HG02943 (cell line): ENCODE data around the gene IGSF22.

ENCODE experiments used
- ATAC-seq: cut with Tn5 transposase; IDR thresholded peaks from one replicate; pipeline ENCODE4 v1.9.1; 2021; ENCODE audit warnings: mild to moderate bottlenecking, low read depth, moderate library complexity; ENCODE audit not compliant: unreplicated experiment

IGSF22 gene

DNA sequence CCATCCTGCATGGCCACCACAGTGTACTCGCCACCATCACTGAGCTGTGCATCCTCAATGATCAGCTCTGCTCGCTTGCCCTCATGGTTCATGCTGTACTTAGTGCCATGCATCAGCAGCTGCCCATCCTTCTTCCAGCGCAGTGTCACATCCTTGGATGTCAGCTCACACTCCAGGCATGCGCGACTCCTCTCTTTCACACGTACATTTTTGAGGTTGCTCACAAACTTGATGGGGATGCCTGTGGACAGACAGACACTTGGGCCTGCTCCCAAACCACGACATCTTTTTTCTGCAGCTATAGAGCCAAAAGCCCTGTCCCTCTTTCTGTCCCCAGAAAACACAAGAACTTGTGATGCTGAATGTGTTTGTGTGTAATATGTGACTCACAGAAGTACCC, 10.5 kb downstream of the IGSF22 start:
- no peak for ATAC-seq

DNA sequence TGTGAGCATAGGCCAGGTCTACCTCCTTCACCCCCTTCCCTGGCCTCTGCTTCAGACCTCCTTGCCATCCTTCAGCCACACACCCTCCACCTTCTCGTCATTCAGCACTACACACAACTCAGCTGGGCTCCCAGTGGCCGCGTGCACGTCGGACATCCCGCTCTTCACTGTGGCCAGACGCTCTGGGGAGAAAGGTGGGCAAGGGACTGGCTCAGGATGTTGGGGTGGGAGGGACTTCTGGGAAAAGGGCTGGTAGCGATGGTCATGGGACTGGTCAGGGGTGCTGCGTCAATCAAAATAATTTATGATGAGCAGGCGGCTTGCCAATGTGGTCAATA, 11.6 kb downstream of the IGSF22 start:
- ATAC-seq, result no peak

DNA sequence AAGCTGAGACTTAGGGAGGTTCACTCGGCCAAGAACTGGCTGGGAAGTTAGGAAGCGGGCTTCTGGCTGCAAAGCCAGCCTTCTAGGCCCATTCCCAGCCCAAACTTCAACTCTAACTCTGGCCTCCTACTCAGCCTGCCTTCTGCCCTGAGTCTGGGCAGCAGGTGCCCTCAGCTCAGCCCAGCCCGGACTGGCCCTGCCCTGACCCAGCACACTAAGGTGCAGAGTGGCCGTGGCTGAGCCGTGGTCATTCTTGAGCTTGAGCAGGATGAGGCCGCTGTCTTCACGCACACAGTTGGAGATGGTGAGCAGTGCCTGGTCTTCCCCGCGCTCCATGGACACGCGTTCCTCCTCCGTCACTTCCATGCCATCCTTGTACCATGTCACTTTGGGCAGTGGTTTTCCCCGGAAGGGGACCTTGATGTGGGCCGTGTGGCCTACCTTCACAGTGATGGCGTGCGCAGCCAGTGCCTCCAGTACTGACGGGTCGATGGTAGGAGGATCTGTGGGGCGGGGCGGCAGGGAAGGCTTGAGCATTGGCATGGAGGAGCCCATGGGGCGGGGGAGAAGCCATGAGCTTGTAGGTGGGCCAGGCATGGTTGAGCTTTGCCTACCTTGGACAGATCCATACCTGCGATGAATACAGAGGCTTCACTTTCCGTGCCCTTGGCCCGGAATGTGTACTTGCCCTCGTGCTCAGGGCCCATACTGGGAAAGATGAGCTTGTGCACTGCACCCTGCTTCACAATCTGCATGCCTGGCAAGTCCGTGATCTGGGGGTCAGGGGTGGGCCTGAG, 12.1 kb downstream of the IGSF22 start:
- no peak for ATAC-seq

DNA sequence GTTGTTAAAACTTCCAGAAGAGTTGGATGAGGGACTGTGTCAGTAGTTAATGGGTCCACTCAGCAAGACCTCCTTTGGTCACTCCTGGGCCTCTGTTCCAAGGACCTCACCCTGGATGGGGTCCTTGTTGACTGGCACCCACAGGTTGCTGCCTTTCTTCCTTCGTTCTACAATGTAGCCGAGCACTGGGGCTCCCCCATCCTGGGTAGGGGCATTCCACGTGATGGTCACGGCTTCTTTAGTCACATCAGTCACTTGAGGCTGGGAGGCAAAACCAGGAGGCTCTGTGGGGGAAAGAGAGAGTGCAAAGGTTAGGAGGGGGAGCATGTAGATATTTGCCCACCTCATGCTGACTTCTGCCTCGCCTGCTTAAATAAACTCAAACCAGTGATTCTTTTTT, 15.4 kb downstream of the IGSF22 start:
- ATAC-seq, result no peak

DNA sequence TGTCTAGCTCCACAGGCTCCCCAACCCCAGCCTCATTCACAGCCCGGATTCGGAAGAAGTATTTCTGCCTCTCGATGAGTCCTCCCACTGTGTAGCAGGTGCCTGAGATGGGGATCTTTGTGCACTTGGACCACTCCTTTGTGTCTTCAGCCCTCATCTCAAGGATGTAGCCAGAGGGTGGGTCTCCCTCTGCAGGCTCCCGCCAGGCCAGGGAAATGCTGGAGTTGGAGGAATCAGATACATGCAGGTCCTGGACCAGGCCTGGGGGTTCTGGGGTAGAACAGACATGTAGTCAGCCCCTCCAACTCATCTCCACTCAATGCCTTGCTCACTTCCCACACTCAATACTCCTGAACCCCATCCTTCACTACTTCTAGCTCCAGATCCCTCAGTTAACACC, 16.6 kb downstream of the IGSF22 start:
- no peak for ATAC-seq

DNA sequence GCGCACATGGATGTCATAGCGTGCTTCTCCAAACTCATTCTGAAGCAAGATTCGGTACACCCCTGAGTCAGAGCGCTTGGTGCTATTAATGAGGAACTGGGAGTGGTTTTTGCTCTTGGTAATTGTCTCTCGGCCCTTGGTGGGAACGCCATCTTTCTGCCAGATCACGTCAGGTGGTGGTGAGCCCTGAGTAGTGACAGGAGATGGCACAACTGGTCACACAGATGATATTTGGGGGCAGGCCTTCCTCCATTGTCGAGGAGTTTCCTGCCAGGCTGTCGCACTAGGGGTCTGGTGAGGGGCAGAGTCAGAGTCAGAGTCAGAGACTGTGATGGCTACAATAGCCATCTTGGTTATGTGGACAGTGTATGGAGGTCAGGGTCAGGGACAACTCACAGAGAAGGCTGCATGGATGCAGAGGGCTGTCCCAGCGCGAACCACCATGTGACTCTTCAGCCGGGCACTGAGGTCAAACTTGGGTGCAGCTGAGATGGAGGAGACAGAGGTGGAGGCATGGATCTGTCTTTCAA, 18.1 kb downstream of the IGSF22 start:
- no peak for ATAC-seq

DNA sequence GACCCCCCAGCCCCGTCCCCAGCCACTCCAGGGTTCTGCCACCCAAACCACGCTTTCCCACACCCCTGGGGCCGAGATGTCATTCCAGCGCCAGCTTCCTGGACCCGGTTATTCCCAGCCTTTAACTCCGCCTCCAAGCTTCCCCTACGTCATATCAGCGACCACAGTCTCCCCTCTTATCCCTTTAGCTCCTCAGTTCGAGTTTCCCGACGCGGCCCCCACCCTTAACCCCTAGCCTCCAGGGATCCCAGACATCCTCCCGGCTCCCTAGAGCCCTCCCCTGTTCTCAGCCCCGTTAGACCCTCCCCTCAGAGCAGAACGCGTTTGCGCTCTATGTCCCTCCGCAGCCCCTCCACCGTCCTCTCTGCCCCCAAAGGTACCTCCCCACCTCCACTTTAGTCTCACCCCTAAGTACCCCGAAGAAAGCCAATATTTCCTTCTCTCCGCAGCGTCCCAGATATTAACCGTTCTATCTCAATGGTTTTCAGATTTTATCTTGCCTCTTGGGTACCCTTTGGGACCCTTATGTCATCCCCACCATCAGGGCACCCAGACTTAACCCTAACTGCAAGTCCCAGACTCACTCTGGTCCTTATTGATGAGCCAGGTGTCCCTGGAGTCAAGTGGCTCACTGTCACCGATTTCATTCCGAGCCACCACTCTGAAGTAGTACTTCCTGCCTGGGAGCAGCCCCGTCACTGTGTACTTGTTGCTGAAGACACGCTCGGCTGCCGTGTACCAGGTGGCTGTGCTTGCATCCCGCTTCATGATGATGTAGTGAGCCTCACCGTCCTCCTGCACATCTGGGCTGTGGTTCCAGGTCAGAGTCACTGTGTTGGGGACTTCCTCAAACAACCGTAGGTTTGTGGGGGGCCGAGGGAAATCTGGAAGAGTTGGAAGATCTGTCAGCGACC, 19.4 kb downstream of the IGSF22 start:
- peak; percentile 62 for ATAC-seq

DNA sequence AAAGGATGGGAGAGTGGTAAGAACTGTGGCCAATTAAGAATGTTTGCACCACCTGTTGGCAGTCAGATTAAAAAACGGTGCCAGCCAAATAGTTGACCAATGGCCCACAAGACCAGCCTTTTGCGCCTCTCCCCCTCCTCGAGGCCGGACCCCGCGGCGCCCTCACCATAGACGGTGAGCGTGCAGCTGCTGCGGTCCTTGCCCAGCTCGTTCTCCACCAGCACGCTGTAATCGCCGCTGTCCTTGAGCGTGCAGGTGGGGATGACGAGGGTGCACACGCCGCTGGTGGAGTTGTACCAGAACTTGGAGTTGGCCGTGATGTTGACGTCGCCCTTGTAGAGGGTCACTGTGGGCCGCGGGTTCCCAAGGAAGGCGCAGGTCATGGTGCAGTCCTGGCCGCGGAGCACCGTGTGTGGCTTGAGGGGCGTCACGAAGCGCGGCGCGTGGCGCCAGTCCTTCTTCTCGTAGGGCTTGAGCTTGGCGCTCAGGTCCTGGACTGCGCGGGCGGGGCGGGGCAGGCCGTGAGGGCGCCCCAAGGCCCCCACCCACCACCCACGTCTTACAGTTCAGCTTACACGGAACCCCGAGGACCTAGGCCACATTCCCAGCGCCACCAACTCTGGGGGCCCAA, 20.2 kb downstream of the IGSF22 start:
- no peak for ATAC-seq

DNA sequence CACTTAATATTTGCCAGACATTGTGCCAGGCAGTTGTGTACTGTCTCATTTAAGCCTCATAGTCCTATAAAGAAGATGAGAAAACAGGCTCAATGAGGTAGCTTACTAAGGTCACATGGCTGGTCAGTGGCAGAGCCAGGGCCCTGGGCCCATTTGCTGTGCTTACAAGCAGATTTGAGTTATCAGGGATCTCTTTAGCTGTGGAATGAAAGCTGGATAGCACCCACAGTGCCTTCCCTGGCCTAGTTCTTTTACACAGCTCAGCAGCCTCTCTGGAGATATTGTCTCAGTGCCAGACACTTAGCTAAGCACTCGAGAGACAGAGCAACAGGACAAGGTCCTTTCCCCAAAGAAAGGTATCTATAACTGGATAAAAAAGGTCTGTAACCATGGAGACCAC, 21.3 kb downstream of the IGSF22 start:
- ATAC-seq, result no peak

DNA sequence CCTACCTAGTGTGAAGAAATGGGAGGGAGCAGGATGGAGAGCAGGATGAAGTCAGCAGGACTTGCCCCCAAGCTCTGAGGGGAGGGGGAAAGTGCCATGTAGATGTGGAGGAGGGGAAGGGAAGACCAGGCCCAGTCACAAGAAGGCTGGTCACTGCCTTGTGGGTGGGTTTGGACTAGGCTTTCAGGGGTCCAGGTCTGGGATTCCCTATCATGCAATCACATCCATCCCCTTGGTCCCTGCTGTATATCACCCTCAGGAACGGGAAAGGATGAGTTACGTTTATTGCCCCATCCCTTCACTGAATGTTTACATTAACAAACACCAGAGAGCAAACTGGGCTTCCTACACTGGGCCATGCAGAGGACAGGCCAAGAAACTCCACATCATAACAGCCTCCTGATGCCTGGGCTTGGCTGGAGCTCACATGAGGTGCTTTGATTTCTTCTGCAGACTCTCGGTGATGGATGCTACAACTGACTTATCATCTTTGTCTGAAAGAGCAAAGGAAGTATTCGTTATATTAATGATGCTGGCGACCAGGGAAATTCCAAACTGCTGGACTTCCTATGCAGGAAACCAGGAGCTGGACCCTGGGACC, 21.8 kb downstream of the IGSF22 start:
- ATAC-seq, result no peak

DNA sequence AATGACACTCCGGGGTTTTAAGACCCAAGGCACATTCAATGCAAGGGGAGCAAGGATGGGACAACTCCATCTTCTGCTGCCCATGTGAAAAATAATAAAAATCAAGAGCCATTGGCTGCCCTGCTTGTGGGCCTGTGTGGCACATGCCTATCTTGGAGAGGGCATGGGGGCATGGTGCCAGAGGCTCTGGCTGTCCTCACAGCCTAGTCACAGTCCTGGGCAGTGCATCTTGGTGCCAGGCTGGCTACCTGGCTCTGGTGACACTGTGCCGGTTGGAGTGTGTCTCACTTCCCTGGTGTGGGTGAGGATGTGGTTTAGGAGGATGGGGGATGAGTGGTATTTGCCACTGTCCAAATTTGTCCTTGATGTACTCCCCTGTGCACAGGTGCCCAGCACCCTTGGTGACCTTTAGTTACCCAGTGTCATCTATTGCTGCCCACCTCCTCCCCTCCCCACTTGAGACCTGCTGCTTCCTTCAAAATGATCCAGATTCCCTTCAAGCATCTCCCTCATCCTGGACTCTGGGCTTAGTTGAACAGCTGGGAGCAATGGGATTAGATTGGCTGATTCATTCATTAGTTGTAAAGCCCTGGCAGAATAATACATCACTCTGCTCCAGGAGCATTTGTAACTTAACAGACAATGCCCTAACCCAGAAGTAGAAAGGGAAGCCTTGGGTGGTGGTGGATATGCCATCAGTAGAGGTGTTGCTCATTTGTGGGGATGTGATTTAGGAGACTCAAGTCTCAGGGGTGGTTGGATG, 22.8 kb downstream of the IGSF22 start:
- no peak for ATAC-seq

DNA sequence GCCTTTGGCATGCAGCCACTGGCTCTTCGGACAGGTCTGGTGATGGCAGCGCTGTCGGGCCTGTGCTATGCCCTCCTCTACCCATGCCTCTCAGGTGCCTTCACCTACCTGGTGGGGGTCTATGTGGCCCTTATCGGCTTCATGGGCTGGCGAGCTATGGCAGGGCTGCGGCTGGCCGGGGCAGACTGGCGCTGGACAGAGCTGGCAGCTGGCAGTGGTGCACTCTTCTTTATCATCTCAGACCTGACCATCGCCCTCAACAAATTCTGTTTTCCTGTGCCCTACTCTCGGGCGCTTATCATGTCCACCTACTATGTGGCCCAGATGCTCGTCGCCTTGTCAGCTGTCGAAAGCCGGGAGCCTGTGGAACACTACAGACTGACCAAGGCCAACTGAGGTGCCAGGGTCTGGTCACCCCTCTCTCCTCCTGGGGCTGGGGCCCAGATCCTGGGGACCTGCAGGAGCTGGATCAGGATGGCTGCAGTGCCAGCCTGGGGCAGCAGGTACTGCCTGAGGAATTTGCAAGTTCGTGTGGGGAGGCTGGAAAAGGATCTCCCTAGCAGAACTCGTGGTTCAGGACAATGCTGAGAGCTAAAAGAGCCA, 24.3 kb downstream of the IGSF22 start:
- no peak for ATAC-seq

DNA sequence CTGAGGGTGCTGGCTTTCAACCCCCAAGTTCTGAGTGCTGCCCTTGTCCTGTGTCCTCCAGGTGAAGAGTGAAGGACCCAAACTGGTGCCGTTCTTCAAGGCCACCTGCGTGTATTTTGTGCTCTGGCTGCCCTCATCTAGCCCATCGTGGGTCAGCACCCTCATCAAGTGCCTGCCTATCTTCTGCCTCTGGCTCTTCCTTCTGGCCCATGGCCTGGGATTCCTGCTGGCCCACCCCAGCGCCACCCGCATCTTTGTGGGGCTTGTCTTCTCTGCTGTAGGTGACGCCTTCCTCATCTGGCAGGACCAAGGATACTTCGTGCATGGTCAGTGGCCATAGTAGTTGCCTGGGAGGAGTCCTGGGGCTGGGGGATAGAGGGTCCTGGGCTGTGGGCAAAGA, 25.1 kb downstream of the IGSF22 start:
- ATAC-seq, result no peak

DNA sequence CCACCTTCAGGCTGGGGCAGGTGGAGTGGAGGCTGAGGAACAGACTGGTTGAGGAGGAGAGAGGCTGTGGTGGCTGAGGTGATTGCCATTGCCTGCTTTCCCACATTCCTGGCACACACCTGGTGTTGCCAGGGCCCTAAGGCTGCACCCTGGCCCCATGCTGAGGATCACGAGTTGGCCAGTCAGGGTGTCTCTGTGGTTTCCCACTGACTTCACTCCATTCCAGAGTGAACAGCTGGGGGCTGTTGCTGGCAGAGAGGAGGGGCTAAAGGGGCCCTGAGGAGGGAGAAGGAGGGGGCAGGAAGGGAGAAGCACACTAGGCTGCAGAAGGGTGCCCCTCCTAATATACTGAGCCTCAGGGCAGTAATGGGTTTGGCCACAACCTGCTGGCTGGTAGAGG, 25.6 kb downstream of the IGSF22 start:
- ATAC-seq, result no peak

DNA sequence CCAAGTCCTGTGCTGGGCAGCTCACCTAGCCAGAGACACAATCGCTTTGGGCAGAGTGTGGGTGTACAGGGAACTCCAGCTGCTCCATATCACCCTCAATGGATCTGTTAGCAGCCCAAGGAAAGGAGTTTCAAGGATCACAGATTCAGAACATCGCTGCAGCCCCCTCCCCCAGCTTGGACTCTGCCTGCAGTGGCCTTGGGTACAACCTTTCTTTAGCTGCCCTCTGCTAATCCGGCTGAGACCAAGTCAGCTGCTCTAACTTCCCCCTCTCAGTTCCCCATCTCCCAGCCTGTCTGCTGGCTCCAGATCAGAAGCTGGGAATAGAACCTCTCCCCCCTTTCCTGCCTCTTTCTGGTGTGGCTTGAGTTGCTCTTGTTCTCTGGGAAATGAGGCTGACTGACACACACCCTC, 26.1 kb downstream of the IGSF22 start:
- ATAC-seq, result no peak

DNA sequence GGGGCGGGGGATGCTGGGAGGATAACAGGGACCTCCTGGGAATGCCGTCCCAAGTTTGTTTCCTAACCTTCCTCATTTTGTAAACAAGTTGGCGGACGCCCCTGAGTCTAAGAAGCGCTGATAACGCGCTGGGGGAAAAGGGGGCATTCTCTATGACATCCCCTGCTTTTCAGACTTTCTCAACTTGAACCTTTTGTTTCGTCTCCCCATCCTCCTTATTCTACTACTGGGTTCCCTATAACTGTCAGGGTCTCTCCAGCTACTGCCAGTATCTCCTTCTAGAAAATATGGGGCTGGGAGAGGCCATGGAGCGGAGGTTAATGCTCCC, 26.8 kb downstream of the IGSF22 start:
- ATAC-seq, result no peak

DNA sequence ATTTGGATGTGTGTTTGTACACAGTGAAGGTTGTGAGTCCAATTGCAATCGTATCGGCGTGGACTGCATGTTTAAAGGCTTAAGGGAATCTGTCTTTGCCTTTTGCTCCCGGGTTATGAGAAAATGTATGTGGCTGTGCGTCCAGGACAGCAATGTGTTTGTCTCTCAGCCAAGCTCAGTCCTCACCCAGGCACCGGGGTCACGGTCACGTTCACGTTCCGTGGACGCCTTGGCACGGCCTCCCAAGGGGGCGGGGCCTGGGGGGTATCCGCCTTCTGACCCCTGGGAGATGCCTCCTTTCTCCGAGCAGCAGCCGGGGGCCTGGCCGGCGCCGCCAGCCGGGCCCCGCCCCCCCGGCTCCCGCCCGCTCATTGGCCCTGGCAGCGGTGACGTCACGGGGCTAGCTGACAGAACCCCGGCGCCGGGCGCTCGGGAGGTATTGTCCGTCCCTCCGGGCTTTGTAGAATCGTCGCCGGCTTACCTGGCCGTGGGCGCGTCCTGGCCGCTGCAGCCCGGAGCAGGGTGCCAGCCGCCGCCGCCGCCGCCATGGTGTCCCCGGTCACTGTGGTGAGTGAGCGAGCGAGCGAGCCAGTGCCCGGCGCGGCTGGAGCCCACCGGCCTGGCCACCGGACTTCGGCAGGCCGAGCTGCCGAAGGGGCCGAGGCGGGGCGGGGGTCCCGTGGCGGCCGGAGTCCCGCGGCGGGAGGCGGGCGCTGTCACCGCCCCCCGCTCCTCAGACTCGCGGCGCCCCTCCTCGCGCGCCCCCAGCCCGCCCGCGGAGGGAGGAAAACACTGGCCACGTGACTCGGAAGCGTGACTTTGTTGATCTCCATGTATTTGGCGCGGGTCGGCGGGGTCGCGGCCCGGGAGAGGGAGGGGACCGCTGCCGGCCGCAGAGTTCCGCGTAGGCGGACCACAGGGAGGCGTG, 27.4 kb downstream of the IGSF22 start, which contains the start of gene TMEM86A:
Gene TMEM86A (plus strand): TSS at position 439 of the 928 bp plus-strand sequence. CDS start 108 bp downstream, at position 547.
- ATAC-seq, result peak; percentile 78

DNA sequence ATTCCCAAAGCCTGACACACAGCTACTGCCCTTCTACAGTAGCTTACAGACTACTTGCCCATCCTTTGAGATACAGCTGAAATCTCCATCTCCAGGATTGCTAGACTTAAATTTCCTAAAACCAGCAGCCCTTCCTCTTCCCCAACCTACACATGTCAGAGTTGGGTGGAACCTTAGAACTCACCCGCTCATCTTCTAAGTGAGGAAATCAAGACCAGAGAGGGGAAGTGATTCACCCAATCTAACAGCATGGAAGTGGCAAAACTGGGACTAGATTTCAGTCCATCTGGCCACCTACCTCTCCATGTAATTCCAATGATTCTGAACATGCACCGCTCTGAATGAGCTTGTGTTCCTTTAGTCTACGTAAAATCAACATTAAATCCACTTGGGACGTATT, 28.4 kb downstream of the IGSF22 start:
- no peak for ATAC-seq
